ENCODE results near the gene ARHGEF12.

ARHGEF12 gene

DNA sequence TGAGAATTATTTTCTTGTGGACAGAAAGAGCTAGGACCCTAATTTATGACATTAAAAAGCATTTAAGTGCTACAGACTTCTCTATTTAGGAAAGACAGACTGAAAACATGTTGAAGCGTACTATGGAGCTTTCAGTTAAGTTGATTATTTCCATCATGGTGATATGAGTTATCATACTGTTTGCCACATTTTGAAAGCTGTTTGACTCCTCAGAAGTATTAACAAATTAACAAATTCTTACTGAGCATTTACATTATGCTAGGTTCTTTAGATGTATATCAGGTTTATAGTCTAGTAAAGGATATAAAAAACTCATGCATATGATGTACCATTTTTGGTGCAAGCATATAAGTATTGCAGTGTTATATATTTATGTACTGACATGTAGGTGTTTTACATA lies 50.1 kb downstream of the ARHGEF12 start:
- Histone ChIP-seq H3K4me1 (ENCODE audit: control insufficient read depth, insufficient read depth, low read length) (peaks cover 13% of the 10 kb centered on the region), H3K4me3 (ENCODE audit: low read depth, low read length) (no peak overlapping the region), H3K27ac (ENCODE audit: low read depth, low read length) (no peak overlapping the region), H3K9ac (ENCODE audit: low read length) (no peak overlapping the region), H3K9me3 (ENCODE audit: control insufficient read depth, insufficient read depth, low read depth, low read length) (peaks cover 18% of the 10 kb centered on the region), H3K27me3 (ENCODE audit: control insufficient read depth, insufficient read depth, low read length) (no peaks in the 10 kb centered on the region), H3K36me3 (ENCODE audit: control insufficient read depth, insufficient read depth, low read length) (no peaks in the 10 kb centered on the region)

DNA sequence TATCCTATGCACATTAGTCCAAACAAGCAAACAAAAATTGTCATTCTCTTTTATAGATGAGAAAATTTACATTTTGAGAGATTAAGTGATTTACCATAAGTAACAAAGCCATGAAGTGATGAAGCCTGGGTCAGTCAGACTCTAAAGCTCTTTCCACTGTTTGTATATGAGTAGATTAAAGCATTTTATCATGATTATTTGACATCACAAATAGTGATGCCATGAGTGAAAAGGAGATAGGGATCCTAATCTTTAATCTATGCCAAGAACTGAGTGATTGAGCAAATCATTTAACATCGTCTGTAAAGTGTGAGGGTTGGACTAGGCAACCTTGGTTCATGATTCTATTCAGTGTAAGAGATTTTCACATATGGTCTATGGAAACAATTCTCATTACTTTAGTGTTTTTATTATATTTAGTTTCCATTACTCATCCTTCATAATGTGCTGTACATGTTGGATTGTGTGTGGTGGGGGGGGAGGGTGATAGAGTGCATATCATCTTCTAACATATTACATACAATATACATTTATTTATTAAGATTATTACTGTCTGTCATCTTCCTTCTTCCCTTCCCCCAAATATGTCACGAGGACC lies 50.7 kb downstream of the ARHGEF12 start:
- Histone ChIP-seq H3K4me1 (ENCODE audit: control insufficient read depth, insufficient read depth, low read length) (peaks cover 16% of the 10 kb centered on the region), H3K9me3 (ENCODE audit: control insufficient read depth, insufficient read depth, low read depth, low read length) (peaks cover 17% of the 10 kb centered on the region), H3K27ac (ENCODE audit: low read depth, low read length) (no peak overlapping the region), H3K27me3 (ENCODE audit: control insufficient read depth, insufficient read depth, low read length) (no peaks in the 10 kb centered on the region), H3K9ac (ENCODE audit: low read length) (no peak overlapping the region), H3K36me3 (ENCODE audit: control insufficient read depth, insufficient read depth, low read length) (no peaks in the 10 kb centered on the region), H3K4me3 (ENCODE audit: low read depth, low read length) (no peak overlapping the region)

DNA sequence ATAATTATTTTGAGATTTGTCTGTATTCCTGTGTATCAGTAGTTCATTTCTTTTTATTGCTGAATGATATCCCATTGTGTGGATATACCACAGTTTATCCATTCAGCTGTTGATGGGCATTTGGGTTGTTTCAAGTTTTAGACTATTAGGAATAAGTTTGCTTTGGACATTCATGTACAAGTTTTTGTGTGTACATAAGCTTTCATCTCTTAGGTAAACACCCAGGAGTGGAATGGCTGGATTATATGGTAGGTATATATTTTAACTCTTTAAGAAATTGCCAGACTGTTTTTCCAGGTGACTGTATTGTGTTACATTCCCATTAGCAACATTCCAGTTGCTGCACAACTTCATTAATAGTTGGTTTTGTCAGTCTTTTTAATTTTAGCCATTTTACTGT lies 52.0 kb downstream of the ARHGEF12 start:
- no peak overlapping the region for H3K27ac ChIP-seq (ENCODE audit: low read depth, low read length)
- peaks cover 6% of the 10 kb centered on the region for H3K9me3 ChIP-seq (ENCODE audit: control insufficient read depth, insufficient read depth, low read depth, low read length)
- no peak overlapping the region for H3K4me3 ChIP-seq (ENCODE audit: low read depth, low read length)
- H3K4me1 ChIP-seq (ENCODE audit: control insufficient read depth, insufficient read depth, low read length): peaks cover 16% of the 10 kb centered on the region
- no peak overlapping the region for H3K9ac ChIP-seq (ENCODE audit: low read length)
- no peaks in the 10 kb centered on the region for H3K27me3 ChIP-seq (ENCODE audit: control insufficient read depth, insufficient read depth, low read length)
- H3K36me3 ChIP-seq (ENCODE audit: control insufficient read depth, insufficient read depth, low read length): no peaks in the 10 kb centered on the region

DNA sequence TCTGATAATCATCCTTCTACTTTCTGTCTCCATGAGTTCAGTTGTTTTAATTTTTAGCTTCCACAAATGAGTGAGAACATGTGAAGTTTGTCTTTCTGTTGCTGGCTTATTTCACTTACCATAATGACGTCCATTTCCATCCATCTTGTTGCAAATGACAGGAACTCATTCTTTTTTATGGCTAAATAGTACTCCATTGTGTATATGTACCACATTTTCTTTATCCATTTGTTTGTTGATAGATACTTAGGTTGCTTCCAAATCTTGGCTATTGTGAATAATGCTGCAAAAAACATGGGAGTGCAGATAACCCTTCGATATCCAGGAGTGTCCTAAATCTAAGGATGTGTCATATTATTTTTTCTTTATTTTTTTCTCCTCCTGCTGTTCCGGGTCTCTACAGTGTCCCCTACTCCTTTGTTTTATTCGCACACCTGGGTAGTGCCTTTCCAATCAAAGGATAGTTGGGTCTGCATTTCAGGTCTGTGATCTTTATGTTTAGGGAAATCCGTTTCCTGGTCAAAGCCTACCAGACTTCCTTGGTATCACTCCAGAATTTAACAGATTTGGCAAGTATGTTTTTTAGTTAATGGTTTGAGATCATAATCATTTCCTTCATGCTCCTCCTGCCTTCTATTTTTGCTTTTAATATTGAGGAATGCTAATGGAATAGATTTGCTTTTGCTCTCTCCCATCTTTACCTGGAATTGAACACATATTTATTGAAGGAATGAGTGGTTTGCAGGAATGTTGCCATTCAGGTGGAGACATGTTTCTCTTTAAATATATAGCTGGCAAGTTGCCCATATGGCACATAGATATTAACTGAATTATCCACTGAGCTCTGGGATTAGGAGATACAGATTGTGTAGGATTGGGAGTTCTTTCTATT lies 53.7 kb downstream of the ARHGEF12 start:
- no peaks in the 10 kb centered on the region for H3K27me3 ChIP-seq (ENCODE audit: control insufficient read depth, insufficient read depth, low read length)
- H3K4me1 ChIP-seq (ENCODE audit: control insufficient read depth, insufficient read depth, low read length): peaks cover 15% of the 10 kb centered on the region
- H3K36me3 ChIP-seq (ENCODE audit: control insufficient read depth, insufficient read depth, low read length): no peaks in the 10 kb centered on the region
- H3K9ac ChIP-seq (ENCODE audit: low read length): no peak overlapping the region
- H3K9me3 ChIP-seq (ENCODE audit: control insufficient read depth, insufficient read depth, low read depth, low read length): peaks cover 5% of the 10 kb centered on the region; the same call in 1 of the 2 replicates
- no peak overlapping the region for H3K27ac ChIP-seq (ENCODE audit: low read depth, low read length)
- no peak overlapping the region for H3K4me3 ChIP-seq (ENCODE audit: low read depth, low read length)

DNA sequence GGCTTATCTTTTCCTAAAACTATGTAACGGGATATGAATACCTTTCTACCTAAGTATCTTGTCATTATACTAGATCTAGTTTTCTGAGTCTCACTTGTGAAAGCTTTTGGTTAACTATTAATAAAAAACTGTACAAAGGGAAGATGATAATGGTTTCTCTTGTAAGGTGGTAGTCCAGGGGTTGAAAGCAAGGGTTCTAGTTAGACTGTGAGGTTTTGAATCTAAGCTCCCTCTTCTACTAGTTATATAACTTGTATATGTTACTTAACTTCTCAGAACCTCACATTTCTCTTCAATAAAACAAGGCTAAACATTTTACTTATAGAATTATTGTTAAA lies 54.3 kb downstream of the ARHGEF12 start:
- Histone ChIP-seq H3K36me3 (ENCODE audit: control insufficient read depth, insufficient read depth, low read length) (no peaks in the 10 kb centered on the region), H3K4me3 (ENCODE audit: low read depth, low read length) (no peak overlapping the region), H3K4me1 (ENCODE audit: control insufficient read depth, insufficient read depth, low read length) (peaks cover 9% of the 10 kb centered on the region), H3K27me3 (ENCODE audit: control insufficient read depth, insufficient read depth, low read length) (no peaks in the 10 kb centered on the region), H3K27ac (ENCODE audit: low read depth, low read length) (no peak overlapping the region), H3K9me3 (ENCODE audit: control insufficient read depth, insufficient read depth, low read depth, low read length) (peaks cover 8% of the 10 kb centered on the region), H3K9ac (ENCODE audit: low read length) (no peak overlapping the region)

DNA sequence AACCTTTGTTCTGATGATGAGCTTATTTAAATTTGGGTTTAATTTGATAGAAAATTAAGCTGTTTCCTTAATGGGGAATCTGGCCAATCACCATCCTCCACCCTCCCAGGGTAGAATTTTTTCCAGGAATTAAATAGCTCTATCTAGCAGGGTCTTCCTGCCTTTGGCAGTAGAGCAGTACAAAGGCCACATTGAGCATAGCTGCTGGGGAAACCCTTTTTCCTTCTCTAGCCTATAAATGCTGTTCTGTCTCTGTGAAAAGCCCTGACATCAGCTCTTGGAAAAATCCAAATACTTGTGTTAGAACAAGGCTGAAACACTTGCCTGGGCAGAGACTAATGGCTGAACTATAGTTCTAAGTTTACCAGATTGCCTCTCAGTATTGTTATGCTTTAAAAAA lies 55.1 kb downstream of the ARHGEF12 start:
- H3K9me3 ChIP-seq (ENCODE audit: control insufficient read depth, insufficient read depth, low read depth, low read length): peaks cover 12% of the 10 kb centered on the region
- no peak overlapping the region for H3K27ac ChIP-seq (ENCODE audit: low read depth, low read length)
- peaks cover 6% of the 10 kb centered on the region; the same call in 1 of the 2 replicates for H3K4me1 ChIP-seq (ENCODE audit: control insufficient read depth, insufficient read depth, low read length)
- H3K4me3 ChIP-seq (ENCODE audit: low read depth, low read length): no peak overlapping the region
- H3K27me3 ChIP-seq (ENCODE audit: control insufficient read depth, insufficient read depth, low read length): no peaks in the 10 kb centered on the region
- H3K9ac ChIP-seq (ENCODE audit: low read length): no peak overlapping the region
- H3K36me3 ChIP-seq (ENCODE audit: control insufficient read depth, insufficient read depth, low read length): no peaks in the 10 kb centered on the region

DNA sequence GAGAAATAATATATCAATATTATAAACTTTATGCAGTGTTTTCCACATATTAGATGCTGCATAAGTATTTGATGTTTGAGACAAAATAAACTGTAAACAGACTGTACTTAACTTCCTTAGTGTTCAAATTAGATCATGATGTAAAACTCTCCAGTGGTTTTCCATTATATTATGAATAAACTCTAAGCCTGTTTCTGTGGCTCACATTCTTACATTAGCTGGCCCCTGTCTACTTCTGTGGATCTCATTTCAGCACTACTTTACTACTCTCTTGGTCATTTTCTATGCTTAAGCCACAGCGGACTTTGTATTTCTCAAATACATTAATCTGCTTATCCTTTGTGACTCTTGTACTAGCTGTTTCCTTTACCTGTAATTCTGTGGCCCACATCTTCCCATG lies 55.6 kb downstream of the ARHGEF12 start:
- no peaks in the 10 kb centered on the region for H3K36me3 ChIP-seq (ENCODE audit: control insufficient read depth, insufficient read depth, low read length)
- H3K4me1 ChIP-seq (ENCODE audit: control insufficient read depth, insufficient read depth, low read length): peaks cover 7% of the 10 kb centered on the region; the same call in 1 of the 2 replicates
- H3K27me3 ChIP-seq (ENCODE audit: control insufficient read depth, insufficient read depth, low read length): no peaks in the 10 kb centered on the region
- no peak overlapping the region for H3K27ac ChIP-seq (ENCODE audit: low read depth, low read length)
- no peak overlapping the region for H3K4me3 ChIP-seq (ENCODE audit: low read depth, low read length)
- peaks cover 12% of the 10 kb centered on the region for H3K9me3 ChIP-seq (ENCODE audit: control insufficient read depth, insufficient read depth, low read depth, low read length)
- H3K9ac ChIP-seq (ENCODE audit: low read length): no peak overlapping the region

DNA sequence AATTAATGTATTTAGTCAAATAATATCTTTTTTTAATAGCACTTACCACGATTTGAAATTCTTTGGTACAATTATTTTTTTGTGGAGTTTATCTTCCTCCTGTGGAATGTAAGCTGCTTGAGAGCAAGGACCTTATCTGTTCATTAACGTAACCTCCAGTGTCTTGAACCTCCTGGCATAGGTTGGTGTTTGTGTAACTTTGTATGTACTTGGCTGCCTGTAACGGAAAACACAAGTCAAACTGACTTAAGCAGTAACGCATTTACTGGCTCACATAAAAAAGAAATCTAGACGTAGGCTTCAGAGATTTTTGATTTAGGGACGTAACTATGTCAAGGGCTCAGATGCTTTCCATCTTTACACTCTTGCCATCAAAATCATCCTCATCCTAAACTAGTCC lies 56.1 kb downstream of the ARHGEF12 start:
- Histone ChIP-seq H3K27me3 (ENCODE audit: control insufficient read depth, insufficient read depth, low read length) (no peaks in the 10 kb centered on the region), H3K9me3 (ENCODE audit: control insufficient read depth, insufficient read depth, low read depth, low read length) (peaks cover 12% of the 10 kb centered on the region), H3K36me3 (ENCODE audit: control insufficient read depth, insufficient read depth, low read length) (no peaks in the 10 kb centered on the region), H3K9ac (ENCODE audit: low read length) (no peak overlapping the region), H3K4me1 (ENCODE audit: control insufficient read depth, insufficient read depth, low read length) (peaks cover 11% of the 10 kb centered on the region; the same call in 1 of the 2 replicates), H3K4me3 (ENCODE audit: low read depth, low read length) (no peak overlapping the region), H3K27ac (ENCODE audit: low read depth, low read length) (no peak overlapping the region)

DNA sequence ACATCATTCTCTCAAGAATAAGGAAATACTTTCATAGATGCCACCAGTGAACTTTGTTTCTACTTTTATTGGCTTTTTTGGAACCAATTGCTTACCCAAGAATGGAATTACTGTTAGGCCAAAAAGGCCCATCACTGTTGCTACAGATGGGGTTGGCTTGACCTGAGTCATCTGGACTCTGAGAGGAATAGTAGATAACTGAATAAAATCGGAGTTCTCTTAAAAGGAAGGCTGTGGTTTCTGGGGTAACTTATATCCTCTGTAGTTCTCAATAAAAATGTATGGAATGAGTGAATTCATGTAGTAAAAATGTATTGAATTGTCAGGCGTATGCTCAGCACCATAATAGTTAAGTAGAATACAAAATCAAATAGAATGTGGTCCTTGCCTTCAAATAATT lies 56.6 kb downstream of the ARHGEF12 start:
- Histone ChIP-seq H3K27ac (ENCODE audit: low read depth, low read length) (no peak overlapping the region), H3K36me3 (ENCODE audit: control insufficient read depth, insufficient read depth, low read length) (no peaks in the 10 kb centered on the region), H3K9me3 (ENCODE audit: control insufficient read depth, insufficient read depth, low read depth, low read length) (peaks cover 12% of the 10 kb centered on the region), H3K27me3 (ENCODE audit: control insufficient read depth, insufficient read depth, low read length) (no peaks in the 10 kb centered on the region), H3K4me1 (ENCODE audit: control insufficient read depth, insufficient read depth, low read length) (peaks cover 11% of the 10 kb centered on the region; the same call in 1 of the 2 replicates), H3K9ac (ENCODE audit: low read length) (no peak overlapping the region), H3K4me3 (ENCODE audit: low read depth, low read length) (no peak overlapping the region)

DNA sequence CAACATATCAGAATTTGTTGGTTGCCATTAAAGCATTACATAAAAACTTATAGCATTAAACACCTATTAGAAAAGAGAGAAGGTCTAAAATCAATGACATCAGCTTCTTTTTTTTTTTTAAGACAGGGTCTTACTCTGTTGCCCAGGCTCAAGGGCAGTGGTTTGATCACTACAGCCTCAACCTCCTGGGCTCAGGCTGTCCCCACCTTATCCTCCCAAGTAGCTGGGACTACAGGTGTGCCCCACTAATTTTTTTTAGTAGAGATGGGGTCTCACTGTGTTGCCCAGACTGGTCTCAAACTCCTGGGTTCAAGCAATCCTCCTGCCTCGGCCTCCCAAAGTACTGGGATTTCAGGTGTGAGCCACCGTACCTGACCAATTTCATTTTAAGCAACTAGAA lies 57.9 kb downstream of the ARHGEF12 start:
- H3K4me3 ChIP-seq (ENCODE audit: low read depth, low read length): no peak overlapping the region
- peaks cover 12% of the 10 kb centered on the region for H3K9me3 ChIP-seq (ENCODE audit: control insufficient read depth, insufficient read depth, low read depth, low read length)
- H3K4me1 ChIP-seq (ENCODE audit: control insufficient read depth, insufficient read depth, low read length): peaks cover 14% of the 10 kb centered on the region; the same call in 1 of the 2 replicates
- H3K36me3 ChIP-seq (ENCODE audit: control insufficient read depth, insufficient read depth, low read length): no peaks in the 10 kb centered on the region
- no peaks in the 10 kb centered on the region for H3K27me3 ChIP-seq (ENCODE audit: control insufficient read depth, insufficient read depth, low read length)
- H3K27ac ChIP-seq (ENCODE audit: low read depth, low read length): no peak overlapping the region
- H3K9ac ChIP-seq (ENCODE audit: low read length): no peak overlapping the region

DNA sequence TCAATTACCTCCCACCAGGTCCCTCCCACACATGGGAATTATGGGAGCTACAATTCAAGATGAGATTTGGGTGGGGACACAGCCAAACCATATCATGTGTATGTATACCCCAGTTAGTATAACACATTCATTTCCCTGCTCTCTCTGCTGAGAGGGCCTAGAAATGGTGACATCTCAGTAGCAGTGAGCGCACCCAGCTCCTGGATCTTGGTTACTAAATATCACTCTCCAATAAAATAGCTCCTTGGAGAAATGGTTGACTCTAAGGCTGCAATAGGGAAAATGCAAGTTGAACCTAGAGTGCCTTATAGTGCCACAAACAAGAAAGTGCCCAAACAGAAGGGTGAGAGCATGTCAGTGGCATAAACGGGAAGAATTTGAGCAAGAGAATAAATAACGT lies 59.6 kb downstream of the ARHGEF12 start:
- Histone ChIP-seq H3K9ac (ENCODE audit: low read length) (no peak overlapping the region), H3K27me3 (ENCODE audit: control insufficient read depth, insufficient read depth, low read length) (no peaks in the 10 kb centered on the region), H3K27ac (ENCODE audit: low read depth, low read length) (no peak overlapping the region), H3K4me1 (ENCODE audit: control insufficient read depth, insufficient read depth, low read length) (peaks cover 17% of the 10 kb centered on the region; the same call in 1 of the 2 replicates), H3K4me3 (ENCODE audit: low read depth, low read length) (no peak overlapping the region), H3K36me3 (ENCODE audit: control insufficient read depth, insufficient read depth, low read length) (no peaks in the 10 kb centered on the region), H3K9me3 (ENCODE audit: control insufficient read depth, insufficient read depth, low read depth, low read length) (peaks cover 10% of the 10 kb centered on the region)
